GM19240 (cell line): Measurements from ENCODE around the gene STK24.

Experiments used
- DNase-seq: peaks from one replicate; pipeline ENCODE4 v3.0.0; 2011; ENCODE audit warnings: low spot score; ENCODE audit not compliant: insufficient read length

Gene STK24

DNA sequence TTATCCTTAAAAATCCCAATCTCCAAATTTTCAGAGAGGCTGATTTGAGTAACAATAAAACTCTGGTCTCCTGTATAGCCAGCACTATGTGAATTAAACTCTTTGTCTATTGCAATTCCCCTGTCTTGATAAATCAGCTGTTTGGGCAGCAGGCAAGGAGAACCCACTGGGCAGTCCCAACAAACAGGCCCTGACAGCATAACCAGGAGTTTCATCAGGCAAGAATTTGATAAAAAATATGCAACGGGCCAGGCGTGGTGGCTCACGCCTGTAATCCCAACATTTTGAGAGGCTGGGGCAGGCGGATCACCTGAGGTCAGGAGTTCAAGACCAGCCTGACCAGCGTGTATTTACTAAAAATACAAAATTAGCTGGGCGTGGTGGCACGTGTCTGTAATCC is 42.1 kb downstream of the STK24 start:
- no peak for DNase-seq

DNA sequence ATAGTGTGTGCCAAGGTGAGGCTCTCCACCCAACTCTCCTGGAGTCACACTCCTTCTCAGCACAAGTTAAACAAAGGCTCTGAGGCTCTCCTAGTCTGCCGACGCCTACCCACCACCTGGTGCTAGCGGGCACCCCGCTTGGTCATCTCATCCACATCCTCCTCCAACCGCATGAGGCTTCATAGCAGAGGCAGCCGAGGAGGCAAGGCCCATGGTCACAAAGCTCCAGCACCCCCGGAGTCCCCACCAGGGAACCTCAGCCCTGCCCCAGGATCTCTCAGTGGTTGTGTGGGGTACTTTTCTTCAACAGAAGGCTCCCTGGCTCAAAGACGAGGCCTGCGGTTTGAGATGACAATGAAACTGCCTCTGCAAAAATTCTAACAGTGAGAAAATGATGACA is 43.0 kb downstream of the STK24 start:
- DNase-seq: no peak

DNA sequence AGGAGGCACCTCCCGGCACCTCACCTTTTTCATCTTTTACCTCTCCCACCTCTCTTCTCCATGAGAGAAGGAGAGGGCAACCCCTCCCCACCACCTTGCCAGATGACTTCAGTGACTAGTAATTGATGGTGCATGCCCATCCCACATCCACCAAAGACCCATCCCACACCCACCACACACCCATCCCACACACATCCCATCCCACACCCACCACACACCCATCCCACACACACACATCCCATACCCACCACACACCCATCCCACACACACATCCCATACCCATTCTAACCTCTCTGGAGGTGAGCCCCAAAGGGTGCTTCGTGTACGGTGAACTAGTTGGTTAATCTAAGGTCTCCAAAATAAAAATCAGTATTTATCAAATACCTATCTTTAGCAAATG is 44.7 kb downstream of the STK24 start:
- no peak for DNase-seq

DNA sequence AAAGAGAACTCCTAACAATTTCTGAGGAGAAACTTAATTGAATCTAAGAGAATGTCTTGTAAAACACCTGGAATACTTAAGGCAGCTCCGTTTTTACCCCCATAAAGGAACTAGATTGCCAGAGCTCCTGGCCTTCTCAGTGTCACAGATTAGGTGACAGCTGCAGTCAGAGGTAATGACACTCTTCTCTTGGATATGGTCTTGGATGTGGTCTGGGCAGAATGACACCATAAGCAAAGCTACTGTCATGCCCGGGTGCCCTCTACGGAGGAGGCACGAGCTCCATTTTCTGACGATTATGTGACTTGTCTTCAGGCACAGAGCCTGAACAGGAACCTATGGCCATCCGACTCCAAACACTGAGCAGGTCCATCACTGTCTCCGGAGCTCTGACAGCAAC is 46.7 kb downstream of the STK24 start:
- no peak for DNase-seq

DNA sequence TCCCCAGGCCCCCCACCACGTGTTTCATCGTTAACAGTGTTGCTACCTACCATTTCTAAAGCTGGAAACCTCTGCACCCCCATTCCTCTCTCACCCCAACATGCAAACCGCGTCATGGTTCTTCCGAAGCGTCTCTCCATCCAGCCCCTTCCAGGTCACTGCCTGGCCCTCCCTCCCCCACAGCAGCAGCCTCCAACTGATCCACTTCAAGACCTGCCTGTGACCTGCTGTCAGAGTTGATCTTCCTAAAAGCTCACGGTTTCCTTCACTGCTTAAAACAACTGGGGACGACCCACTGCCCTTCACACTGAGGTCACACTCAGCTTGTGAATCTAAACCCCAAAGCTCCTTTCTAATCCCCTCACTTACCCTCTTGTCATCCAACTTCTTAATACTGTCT is 47.7 kb downstream of the STK24 start:
- DNase-seq: no peak

DNA sequence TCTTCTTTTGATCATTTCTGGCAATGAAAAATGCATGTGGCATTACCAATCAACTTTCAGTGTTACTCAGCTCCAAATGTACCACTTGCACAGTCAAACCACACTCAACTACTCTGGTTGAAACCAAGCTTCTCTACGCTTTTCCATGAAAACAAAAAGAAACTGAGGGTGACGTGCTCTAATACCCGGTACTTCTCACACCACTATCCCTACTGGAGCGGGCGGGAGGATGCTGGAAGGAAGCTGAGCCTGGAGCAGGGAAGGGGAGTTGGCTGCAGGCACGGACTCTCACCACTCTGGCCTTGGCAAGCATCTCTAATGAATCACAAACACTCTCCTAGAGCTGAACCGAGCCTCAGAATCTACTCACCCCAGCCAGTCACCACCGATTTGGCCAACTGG is 48.2 kb downstream of the STK24 start:
- no peak for DNase-seq

DNA sequence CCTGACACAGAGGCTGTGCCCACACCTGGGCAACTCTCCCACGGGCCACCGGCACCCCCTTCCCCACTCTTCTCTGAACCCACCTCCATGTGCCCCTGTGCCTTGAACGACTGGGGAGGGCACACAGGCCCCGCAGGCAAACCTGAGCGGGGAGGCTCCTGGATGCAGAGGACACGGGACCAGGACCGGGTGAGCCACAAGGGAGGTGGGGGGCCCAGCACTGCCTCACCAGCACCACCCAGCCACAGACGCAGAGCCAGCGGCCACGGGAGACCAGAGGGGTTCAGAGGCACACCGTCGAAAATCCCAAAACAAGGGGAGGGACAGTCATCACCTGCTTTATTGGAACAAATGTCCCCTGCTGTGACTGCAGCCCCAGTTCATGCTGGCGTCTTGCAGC is 49.4 kb downstream of the STK24 start:
- no peak for DNase-seq

DNA sequence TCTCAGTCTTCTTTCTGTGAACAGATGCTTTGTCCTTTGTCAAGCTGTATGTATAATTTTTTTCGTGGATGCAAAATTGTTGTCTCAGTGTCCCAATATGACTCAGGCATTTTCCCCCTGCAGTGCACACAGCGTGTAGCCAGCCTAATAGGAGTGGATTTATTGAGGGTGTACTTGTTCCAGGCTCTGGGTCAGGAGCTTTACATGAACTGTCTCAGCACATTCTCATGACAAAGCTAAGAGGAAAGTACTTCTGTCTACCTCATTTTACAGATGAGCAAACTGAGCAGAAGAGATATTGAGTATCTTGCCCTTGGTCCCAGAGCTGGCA is 50.8 kb downstream of the STK24 start:
- no peak for DNase-seq

DNA sequence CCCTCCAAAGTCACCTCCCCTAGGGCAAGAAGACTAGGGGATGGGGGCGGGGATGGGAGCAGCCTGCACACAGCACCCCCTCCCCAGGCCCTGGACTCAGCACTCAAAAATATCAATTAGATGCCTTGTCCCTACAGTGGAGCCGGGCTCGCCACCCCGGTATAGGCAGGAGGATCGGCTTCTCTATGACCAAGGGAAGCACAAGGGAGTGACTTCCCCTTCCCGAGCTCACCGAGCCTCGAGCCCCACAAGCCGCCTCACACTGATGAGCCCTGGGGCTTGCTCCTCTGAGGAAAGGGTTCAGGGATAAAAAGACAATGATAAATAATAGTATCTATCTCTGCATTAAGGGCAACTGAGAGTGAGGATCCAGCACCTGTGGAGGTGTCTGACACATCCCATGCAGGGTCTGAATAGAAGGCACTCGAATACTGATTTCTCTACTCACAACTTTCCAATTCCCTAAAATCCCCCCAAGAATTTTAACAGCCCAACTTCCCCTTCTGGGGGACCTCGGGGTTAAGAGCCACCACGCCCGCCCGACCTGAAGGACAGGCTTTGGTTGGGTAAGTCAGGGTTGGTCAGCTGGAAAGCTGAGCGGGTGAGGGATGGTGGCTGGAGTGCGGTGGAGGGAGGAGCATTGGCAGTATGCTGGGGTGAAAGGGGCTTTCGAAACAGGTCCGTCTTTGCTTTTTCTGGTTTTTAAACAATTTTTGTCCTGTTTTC is 51.3 kb downstream of the STK24 start:
- DNase-seq: no peak

DNA sequence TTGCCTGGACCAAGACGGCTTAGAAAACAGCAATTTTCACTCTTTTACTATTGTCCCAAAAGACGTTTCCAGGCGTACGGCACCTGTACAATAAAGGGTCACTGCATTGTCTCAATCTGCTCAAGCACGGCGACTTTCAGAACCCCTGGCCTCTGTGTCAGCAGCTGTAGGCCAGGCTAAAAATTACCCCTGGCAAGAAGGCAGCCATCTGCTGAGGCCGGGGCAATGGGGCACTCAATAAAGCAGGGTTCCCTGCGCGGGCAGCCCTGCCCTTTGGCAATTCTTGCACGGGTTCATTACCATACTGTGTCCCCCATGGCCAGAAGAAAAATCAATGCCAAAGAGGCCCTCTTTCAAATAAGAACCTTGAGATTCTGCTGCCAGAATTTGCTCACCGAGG is 52.1 kb downstream of the STK24 start:
- DNase-seq: no peak

DNA sequence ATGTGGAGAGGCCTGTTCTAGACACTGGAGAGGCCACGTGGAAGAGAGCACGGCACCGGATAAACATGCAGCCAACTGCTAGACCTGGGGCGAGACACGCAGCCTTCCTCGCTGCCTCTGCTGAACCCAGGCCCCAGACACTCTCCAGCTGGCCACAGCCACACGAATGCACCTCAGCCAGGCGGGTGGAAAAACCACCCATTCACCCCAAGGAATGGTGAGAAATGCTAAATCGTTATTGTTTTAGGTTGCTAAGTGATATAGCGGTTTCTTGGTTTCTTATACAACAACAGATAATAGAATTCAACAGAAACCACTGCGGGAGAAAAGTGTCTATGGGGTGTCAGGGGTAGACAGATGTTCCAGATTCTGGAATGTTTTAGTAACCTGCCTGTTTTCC is 52.5 kb downstream of the STK24 start:
- no peak for DNase-seq

DNA sequence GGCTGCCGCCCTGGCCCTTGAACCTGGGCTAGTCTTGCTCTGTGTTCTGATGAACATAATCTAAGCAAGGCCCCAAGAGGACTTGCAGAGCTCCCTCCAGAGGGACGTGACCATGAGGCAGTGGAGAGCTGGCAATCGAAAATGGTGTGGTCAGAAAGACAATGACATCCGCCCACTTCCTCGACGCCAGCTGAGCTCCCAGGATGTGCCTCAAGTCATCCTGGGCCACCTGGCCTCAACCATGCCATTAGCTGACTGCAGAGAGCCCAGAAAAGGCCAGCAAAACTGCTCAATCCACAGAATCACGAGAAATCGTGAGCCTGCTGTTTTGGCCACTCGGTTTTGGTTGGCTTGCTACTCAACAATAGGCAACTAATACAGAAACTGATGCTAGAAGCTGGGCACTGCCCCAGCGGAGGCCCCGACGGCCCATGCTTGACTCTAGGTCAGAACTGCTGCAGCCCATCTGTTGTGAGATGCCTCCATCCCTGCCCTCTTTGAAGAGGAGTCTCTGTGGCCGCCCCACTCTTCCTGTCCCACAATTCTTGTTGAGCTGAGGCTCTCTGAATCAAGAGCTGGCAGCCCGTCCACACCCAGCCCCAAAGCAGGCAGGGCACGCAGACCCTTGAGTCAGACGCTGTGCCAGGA is 53.3 kb downstream of the STK24 start:
- DNase-seq: no peak

DNA sequence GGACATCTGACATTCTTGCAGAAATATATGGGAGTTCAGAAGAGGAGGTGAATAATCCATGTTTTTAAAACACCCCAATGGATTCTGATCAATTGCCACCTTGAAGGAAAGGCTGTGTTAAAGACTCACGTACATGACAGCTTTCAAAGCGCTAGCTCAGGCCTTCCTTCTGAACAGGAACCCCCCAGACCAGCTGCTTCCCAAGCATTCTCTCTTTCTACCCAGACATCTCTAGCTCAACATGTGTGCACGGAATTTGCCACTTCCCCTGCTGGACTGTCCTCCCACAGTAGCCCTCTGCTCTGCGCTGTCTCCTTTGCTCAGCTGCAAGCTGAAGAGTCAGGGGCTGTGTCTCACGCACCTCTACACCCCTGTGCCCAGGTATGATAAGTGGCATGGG is 54.5 kb downstream of the STK24 start:
- no peak for DNase-seq

DNA sequence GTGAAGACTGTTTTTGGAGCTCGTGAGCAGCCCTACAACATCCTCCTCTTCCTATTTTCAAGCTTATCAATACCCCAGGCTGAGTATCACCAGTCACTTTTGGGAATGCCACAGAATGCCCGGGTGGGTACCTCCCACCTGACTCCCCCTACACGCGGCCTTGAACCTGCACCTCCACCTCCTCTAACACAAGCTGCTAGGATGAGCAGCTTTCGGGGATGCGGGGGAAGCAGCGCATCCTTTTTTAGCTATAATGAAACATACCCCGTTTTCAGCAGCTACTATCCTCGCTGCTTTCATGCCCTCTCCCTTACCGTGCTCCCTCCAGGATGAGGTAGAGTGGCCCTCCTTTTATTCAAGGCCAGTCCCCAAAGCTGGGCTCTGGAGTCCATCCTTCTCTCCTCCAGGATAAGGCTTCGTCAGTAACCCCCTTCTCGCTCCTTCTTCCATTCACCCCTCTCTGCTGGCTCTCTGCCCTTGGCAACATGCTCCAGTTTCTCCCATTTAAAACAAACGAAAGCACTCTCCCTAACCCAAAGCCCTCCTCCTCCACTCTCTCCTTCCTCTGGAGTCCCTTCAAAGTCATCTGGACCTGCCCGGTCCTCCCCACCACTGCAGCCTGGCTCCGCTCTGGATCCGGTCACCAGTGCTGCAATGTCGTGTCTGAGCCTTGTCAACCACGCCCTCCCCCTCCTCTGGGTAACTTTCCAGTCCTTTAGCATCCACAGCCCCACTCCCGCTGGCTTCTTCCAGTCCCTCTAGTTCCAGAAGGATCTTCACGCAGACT is 55.3 kb downstream of the STK24 start:
- no peak for DNase-seq

DNA sequence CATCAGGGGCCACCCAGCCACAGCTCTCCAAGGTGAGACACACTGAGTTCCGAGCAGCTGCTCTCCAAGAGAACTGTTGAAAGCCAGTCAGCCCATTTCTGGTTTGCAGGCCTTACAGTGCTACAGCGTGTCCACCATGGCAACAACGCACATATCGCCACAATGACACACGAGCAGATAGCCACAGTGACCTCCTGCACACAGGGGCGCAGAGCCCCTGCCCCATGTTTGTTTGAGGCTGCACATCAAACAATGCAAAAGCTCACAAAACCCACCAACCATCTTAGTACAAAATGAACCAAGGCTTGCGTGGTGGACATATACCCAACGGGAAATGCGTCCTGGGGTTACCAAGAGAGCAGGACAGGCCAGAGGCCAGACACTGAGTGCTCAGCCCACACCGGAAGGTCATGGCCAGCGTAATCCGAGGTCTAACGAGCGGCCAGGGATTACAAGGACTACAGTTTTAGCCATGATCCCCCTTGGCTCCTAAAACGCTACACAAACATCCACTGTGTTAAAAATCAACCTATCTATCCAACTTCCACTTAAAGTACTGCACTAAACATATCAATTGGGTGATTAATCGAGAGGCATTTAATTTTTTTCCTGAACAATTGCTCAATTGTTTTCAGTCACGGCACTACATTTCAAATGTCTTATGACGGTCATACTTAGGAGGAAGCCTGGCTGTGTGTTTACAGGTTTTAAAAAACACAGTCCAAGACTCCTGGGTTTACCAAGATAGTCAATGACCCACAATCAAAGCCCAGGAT is 56.0 kb downstream of the STK24 start:
- no peak for DNase-seq

DNA sequence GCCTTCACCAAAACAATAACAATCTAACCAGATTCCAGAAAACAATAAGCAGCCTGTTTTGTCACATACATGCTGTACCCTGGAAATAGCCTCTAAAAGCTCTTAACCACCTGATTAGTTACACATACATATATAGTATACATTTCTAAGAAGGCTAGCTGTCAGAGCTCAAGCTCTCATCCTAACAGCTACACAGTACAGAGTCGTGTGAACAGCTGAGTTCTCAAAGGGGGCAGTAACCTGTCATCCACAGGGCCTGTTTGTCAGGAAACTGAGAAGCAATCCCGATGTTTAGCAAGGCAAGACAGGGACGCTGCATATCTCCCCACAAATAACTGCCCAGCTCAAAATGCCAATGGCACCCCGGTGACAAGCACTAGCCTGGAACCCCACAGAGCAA is 56.9 kb downstream of the STK24 start:
- DNase-seq: no peak

DNA sequence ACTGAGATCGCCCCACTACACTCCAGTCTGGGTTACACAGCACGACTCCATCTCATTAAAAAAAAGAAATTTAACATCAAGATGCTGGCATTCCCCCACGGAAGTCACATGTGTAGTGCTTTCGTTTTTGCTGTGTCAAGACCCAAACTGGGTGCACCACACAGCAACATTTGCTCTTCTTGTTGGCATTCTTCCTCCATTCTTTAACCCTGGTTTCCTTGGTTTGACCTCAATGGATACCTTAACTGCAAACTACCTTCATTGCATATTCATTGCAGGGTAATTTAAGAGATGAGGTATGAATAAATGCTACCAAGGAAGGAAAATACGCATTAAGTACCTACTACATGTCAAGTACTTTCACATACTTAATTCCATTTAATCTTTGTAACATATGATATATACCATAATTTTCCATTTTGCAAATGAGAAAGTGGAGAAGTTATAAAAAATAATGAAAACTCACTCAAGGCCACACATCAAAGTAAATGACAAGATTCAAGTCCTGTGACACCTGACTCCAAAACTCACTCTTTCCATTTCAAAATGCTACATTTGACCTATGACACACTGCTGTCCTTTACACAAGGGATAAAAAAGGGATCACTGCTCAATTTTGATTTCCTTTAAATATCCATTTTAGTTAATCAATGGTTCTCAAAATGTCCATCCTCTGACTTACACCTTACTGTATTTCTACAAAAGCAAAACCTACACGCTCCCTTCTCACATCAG is 59.2 kb downstream of the STK24 start:
- DNase-seq: no peak

DNA sequence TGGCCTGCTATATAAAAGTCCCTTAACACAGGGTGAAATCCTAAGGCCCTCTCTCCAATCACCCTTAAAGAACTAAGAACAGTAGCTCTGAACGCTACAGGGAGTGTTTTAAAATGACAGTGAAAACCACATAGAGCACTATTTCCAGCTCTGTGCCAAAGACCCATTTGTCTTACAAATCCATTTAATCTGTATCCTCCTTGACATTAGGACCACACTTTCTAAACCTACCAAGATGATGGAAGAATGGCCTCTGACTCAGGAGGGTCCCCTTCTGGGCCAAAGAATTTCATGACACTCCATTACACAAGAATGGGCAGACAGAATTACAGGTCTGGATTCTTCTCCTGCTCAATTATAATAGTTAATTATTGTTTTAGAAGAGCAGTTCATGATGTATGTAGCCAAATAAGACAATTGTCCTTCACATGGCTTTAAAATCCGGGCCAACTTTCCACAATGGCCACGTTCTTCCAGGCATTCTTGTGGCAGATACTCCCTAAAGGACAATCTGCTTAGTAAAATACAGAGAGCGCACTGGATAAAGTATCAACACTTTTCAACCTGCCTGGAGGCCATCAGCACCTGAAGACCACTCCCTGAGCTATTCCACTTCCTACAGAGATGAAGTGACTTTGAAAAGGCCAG is 61.0 kb downstream of the STK24 start:
- no peak for DNase-seq

DNA sequence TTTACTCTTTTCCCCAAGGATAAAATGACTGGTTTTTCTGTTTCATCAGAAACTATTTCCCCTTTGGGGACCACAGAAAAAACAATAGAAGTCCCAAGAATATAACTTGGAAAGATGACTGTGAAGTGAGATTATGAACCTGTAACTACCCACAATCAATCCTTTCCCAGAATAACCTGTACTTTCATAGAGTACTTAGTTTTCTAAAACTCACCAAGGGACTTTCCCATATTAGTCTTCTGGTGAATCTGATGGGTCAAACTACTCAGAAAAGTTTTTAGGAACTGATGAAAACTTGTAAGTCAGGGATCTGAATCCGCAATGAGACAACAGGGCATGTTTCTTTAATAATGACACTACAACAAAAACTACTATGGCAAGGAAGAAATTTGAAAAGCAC is 62.6 kb downstream of the STK24 start:
- no peak for DNase-seq

DNA sequence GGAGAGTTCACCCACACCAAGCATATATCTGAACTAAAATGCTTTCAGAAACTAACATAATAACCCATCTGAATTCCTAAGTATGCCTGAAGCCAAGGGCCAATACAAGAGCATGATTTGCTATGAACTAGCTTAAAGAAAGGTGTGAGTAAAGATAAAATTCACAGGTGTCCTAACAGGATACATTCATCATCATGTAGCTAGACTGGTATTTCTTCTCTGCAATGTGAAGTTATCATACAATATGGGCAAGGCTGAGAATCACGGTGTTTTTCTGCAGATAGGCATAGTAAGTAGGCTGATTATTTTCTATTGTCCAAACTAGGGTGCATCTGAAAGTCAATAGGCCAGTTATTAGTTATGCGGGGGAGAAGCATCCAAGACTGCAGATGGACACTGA is 63.1 kb downstream of the STK24 start:
- DNase-seq: no peak
